Panc1 (cell line): ENCODE measurements around the gene SH3TC1. TPM values are rescaled to one million over a fixed set of nuclear protein-coding genes. Genes with fewer than 3 reads are reported as not detected.

Source experiments
- ATAC-seq: fragments of 200-7000 bp; cut with Tn5 transposase; 2 replicates; pipeline ENCODE4 v1.9.1; 2020; ENCODE audit warnings: mild to moderate bottlenecking, moderate library complexity
- BruUV-seq: library from RNA; stranded (reverse); fragments of 400-500 nt; replicated peaks from 2 replicates; lab custom pipeline; 2021; lab: Mats Ljungman, UMichigan
- CTCF ChIA-PET: fragments of 300-600 bp; sonication (Branson Sonifier 250); formaldehyde crosslinking; loops from one replicate; lab custom pipeline; 2022; ENCODE audit warnings: antibody characterized with exemption; lab: Charles Lee
- POLR2A ChIA-PET: fragments of 300-600 bp; sonication (Branson Sonifier 250); formaldehyde crosslinking; loops from one replicate; lab custom pipeline; 2022; ENCODE audit warnings: antibody characterized with exemption; lab: Charles Lee
- DNase-seq: peaks from one replicate; pipeline ENCODE4 v3.0.0-alpha.2; 2010; ENCODE audit warnings: low read depth, low spot score
- H3K27ac ChIP-seq: 2 replicates; pipeline ENCODE4 v1.5.1; 2011; ENCODE audit warnings: mild to moderate bottlenecking, low read length, inconsistent platforms
- H3K27me3 ChIP-seq: fragments of 200-500 bp; sonication (Bioruptor generic); 2 replicates; pipeline ENCODE4 v1.6.0; 2014; ENCODE audit warnings: low read length, inconsistent platforms; ENCODE audit not compliant: control insufficient read depth, insufficient read depth
- H3K36me3 ChIP-seq: fragments of 200-500 bp; sonication (Bioruptor generic); 2 replicates; pipeline ENCODE4 v1.5.1; 2014; ENCODE audit warnings: inconsistent platforms, mild to moderate bottlenecking, low read length, moderate library complexity; ENCODE audit not compliant: control insufficient read depth, insufficient read depth
- H3K4me1 ChIP-seq: 2 replicates; pipeline ENCODE4 v1.5.1; 2011; ENCODE audit warnings: inconsistent platforms, mild to moderate bottlenecking, low read length, moderate library complexity; ENCODE audit not compliant: control insufficient read depth, insufficient read depth
- H3K4me3 ChIP-seq, 2 experiments: 2 replicates each; pipeline ENCODE4 v1.5.1; 2011 to 2012; ENCODE audit warnings: low read depth in 2 of 2, low read length in 2 of 2, mild to moderate bottlenecking in 2 of 2, inconsistent platforms in 1 of 2, moderate library complexity in 1 of 2
- H3K9me3 ChIP-seq: fragments of 200-500 bp; sonication (Bioruptor generic); 2 replicates; pipeline ENCODE4 v1.5.1; 2014; ENCODE audit warnings: low read depth, mild to moderate bottlenecking, inconsistent platforms, low read length, moderate library complexity; ENCODE audit not compliant: control insufficient read depth, insufficient read depth
- POLR2AphosphoS5 ChIP-seq: IDR thresholded peaks from 2 replicates; pipeline ENCODE4 v1.6.1; 2012; ENCODE audit warnings: mild to moderate bottlenecking, low read depth, low read length, moderate library complexity
- SIN3A ChIP-seq: IDR thresholded peaks from 2 replicates; pipeline ENCODE4 v1.6.1; 2012; ENCODE audit warnings: low read depth, mild to moderate bottlenecking, low read length, moderate library complexity, borderline replicate concordance; ENCODE audit not compliant: insufficient read depth
- TCF7L2 ChIP-seq: IDR thresholded peaks from 2 replicates; pipeline ENCODE4 v1.6.1; 2011; ENCODE audit warnings: mild to moderate bottlenecking, low read depth, low read length, inconsistent platforms
- in situ Hi-C: cut with HindIII; loops from 2 replicates; pipeline ENCODE4 v1.10.0; 2016; ENCODE audit warnings: low sequenced_read_pairs, low pct_unique_long_range_greater_than_20kb
- intact Hi-C: fragments of 100-400 bp; cut with micrococcal nuclease; formaldehyde crosslinking; loops from one replicate; pipeline ENCODE4 v1.10.0; 2022; ENCODE audit not compliant: unreplicated experiment
- total RNA-seq: library from RNA; stranded (reverse); gene quantifications from one replicate; pipeline ENCODE4 v1.2.1, GENCODE V29; 2021; ENCODE audit not compliant: unreplicated experiment
- TF ChIP-seq, protein P1 (sequence below), 2 experiments: IDR thresholded peaks; 2 replicates each; pipeline ENCODE4 v1.6.1; 2011 to 2012; ENCODE audit warnings: low read depth in 2 of 2, control low read depth in 1 of 2, low read length in 1 of 2, mild to moderate bottlenecking in 1 of 2, moderate library complexity in 1 of 2; ENCODE audit not compliant: insufficient read depth in 1 of 2
- TF ChIP-seq, protein P2 (sequence below): fragments of 450-650 bp; IDR thresholded peaks from 2 replicates; pipeline ENCODE4 v1.5.1; 2017; ENCODE audit warnings: mild to moderate bottlenecking

SH3TC1 gene
- total RNA-seq, 1 experiment from 2014 or later: 4.5 TPM

DNA sequence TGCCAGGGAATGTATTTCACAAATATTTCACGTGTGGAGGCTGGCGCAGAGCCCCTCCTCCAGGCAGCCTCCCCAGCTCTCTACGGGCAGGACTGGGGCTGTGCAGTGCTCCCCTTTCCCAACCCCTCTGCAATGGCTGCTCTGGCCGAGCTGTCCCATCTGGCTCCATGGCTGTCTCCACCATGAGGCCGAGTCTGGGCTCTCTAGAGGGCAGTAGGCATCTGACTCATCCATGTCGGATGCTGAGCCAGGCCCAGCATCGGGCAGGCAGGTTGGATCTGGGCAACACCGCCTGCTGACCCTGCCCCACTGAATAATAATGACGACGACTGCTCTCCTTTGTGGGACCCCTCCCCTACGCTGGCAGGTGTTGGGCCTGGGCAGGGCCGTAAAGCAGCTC lies 11.0 kb upstream of the SH3TC1 start:
- TF ChIP-seq, protein P1, sequence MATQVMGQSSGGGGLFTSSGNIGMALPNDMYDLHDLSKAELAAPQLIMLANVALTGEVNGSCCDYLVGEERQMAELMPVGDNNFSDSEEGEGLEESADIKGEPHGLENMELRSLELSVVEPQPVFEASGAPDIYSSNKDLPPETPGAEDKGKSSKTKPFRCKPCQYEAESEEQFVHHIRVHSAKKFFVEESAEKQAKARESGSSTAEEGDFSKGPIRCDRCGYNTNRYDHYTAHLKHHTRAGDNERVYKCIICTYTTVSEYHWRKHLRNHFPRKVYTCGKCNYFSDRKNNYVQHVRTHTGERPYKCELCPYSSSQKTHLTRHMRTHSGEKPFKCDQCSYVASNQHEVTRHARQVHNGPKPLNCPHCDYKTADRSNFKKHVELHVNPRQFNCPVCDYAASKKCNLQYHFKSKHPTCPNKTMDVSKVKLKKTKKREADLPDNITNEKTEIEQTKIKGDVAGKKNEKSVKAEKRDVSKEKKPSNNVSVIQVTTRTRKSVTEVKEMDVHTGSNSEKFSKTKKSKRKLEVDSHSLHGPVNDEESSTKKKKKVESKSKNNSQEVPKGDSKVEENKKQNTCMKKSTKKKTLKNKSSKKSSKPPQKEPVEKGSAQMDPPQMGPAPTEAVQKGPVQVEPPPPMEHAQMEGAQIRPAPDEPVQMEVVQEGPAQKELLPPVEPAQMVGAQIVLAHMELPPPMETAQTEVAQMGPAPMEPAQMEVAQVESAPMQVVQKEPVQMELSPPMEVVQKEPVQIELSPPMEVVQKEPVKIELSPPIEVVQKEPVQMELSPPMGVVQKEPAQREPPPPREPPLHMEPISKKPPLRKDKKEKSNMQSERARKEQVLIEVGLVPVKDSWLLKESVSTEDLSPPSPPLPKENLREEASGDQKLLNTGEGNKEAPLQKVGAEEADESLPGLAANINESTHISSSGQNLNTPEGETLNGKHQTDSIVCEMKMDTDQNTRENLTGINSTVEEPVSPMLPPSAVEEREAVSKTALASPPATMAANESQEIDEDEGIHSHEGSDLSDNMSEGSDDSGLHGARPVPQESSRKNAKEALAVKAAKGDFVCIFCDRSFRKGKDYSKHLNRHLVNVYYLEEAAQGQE (IDR thresholded peaks at IDR 0.05; ENCODE audit: insufficient read depth in 1 of 2, low read depth in 2 of 2, low read length in 1 of 2): no peak
- TF ChIP-seq POLR2AphosphoS5 (no peak), SIN3A (no peak), TCF7L2 (no peak)
- TF ChIP-seq, protein P2, sequence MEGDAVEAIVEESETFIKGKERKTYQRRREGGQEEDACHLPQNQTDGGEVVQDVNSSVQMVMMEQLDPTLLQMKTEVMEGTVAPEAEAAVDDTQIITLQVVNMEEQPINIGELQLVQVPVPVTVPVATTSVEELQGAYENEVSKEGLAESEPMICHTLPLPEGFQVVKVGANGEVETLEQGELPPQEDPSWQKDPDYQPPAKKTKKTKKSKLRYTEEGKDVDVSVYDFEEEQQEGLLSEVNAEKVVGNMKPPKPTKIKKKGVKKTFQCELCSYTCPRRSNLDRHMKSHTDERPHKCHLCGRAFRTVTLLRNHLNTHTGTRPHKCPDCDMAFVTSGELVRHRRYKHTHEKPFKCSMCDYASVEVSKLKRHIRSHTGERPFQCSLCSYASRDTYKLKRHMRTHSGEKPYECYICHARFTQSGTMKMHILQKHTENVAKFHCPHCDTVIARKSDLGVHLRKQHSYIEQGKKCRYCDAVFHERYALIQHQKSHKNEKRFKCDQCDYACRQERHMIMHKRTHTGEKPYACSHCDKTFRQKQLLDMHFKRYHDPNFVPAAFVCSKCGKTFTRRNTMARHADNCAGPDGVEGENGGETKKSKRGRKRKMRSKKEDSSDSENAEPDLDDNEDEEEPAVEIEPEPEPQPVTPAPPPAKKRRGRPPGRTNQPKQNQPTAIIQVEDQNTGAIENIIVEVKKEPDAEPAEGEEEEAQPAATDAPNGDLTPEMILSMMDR: no peak
- Histone ChIP-seq H3K4me3 (no peak overlapping the region), H3K27ac (no peak overlapping the region), H3K36me3 (no peaks in the 10 kb centered on the region), H3K4me1 (peaks cover 3% of the 10 kb centered on the region), H3K9me3 (no peaks in the 10 kb centered on the region), H3K27me3 (no peaks in the 10 kb centered on the region)
- ATAC-seq (peak; percentile 55; the same call in 1 of the 2 replicates), DNase-seq (no peak)
- POLR2A ChIA-PET: interaction anchor here (0.6 kb wide), 1 partner anchor 157 kb away, joined by 5 read pairs; no protein-coding TSS in a partner anchor
- CTCF ChIA-PET: no interaction called here
- in situ Hi-C loops: no loop called here
- BruUV-seq: no TSS peak
- intact Hi-C loops: no loop called here

DNA sequence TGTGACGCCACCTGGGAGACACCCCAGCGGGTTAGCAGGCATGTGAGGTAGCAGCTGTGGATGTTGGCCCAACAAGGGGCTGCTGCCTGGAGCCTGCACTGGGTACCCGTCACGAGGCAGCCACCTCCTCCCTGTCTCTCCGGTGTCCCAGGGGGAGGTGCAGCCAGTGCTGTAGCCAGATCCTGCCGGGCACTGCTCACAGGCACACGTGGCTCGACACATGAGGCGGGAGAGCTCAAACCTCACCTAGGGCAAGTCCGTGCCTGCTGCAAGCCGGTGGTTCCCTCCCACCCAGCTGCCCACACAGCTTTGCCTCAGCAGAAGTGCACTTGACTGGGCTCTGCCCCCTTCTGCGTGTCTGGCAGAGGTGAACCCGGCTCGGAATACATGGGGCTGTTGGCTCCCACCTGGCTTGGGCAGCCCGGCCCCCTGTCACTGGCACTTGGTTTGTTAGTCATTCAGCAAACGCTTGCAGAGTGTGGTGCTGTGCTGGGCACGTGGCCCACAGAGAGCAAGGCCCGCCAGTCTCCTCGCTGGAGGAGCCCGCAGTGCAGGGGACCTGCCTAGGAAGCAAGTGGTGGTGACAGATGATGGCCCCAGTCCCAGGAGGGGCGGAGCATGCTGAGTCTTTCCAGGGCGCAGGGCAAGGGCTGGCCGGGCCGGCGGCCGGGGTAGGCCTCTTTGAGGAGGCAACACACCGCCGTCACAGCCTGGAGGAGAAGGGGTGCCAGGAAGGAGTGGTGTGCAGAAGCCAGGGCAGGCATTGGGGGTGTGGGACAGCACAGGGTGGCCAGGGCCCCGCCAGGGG lies 10.1 kb upstream of the SH3TC1 start:
- no peaks in the 10 kb centered on the region for H3K9me3 ChIP-seq
- H3K4me1 ChIP-seq: no peaks in the 10 kb centered on the region; the same call in 1 of the 2 replicates
- POLR2A ChIA-PET: no interaction called here
- no peaks in the 10 kb centered on the region for H3K27me3 ChIP-seq
- intact Hi-C loops: no loop called here
- TF ChIP-seq SIN3A: no peak
- TF ChIP-seq POLR2AphosphoS5: no peak
- TF ChIP-seq, protein P2: no peak
- TF ChIP-seq TCF7L2: no peak
- TF ChIP-seq, protein P1 (IDR thresholded peaks at IDR 0.05; ENCODE audit: insufficient read depth in 1 of 2, low read depth in 2 of 2, low read length in 1 of 2): no peak
- H3K36me3 ChIP-seq: no peaks in the 10 kb centered on the region
- in situ Hi-C loops: no loop called here
- no peak overlapping the region for H3K4me3 ChIP-seq
- CTCF ChIA-PET: no interaction called here
- BruUV-seq: no TSS peak
- no peak for DNase-seq
- no peak overlapping the region for H3K27ac ChIP-seq
- peak; percentile 18; the same call in 1 of the 2 replicates for ATAC-seq
